H9 (cell line): ENCODE measurements around the gene CLIC6. TPM values are rescaled to one million over a fixed set of nuclear protein-coding genes. Genes with fewer than 3 reads are reported as not detected.
A peak's percentile ranks its signal among the peaks of the same experiment; 100 is the strongest.

Experiments used
- DNase-seq: peaks from one replicate; pipeline ENCODE4 v3.0.0-alpha.2; 2017
- H2AFZ ChIP-seq: one replicate; pipeline ENCODE4 v1.6.1; 2013; ENCODE audit warnings: mild to moderate bottlenecking, low read length, control low read depth, moderate library complexity
- H2AK5ac ChIP-seq: 2 replicates; pipeline ENCODE4 v1.6.1; 2013; ENCODE audit warnings: low read length, control low read depth, mixed read lengths; ENCODE audit not compliant: insufficient read length
- H2BK120ac ChIP-seq: one replicate; pipeline ENCODE4 v1.6.1; 2013; ENCODE audit warnings: low read depth, mild to moderate bottlenecking, low read length, control low read depth, inconsistent platforms; ENCODE audit not compliant: poor library complexity, severe bottlenecking
- H2BK12ac ChIP-seq: 2 replicates; pipeline ENCODE4 v1.6.1; 2013; ENCODE audit warnings: low read length, control low read depth, mixed read lengths, low read depth; ENCODE audit not compliant: insufficient read length
- H2BK15ac ChIP-seq: 2 replicates; pipeline ENCODE4 v1.6.1; 2013; ENCODE audit warnings: low read depth, low read length, control low read depth
- H2BK20ac ChIP-seq: one replicate; pipeline ENCODE4 v1.6.1; 2013; ENCODE audit warnings: low read depth, mild to moderate bottlenecking, low read length, control low read depth, inconsistent platforms; ENCODE audit not compliant: poor library complexity, severe bottlenecking
- H2BK5ac ChIP-seq: 2 replicates; pipeline ENCODE4 v1.6.1; 2013; ENCODE audit warnings: low read length, control low read depth, mixed read lengths; ENCODE audit not compliant: insufficient read length
- H3K14ac ChIP-seq: 2 replicates; pipeline ENCODE4 v1.6.1; 2013; ENCODE audit warnings: low read length, control low read depth; ENCODE audit not compliant: insufficient read depth
- H3K18ac ChIP-seq: 2 replicates; pipeline ENCODE4 v1.6.1; 2013; ENCODE audit warnings: low read depth, mild to moderate bottlenecking, mixed read lengths, low read length, control low read depth; ENCODE audit not compliant: insufficient read length
- H3K23ac ChIP-seq: 2 replicates; pipeline ENCODE4 v1.6.1; 2013; ENCODE audit warnings: low read length, control low read depth, mixed read lengths, low read depth; ENCODE audit not compliant: insufficient read length
- H3K23me2 ChIP-seq: 2 replicates; pipeline ENCODE4 v1.6.1; 2013; ENCODE audit warnings: low read depth, mild to moderate bottlenecking, mixed read lengths, low read length, control low read depth; ENCODE audit not compliant: insufficient read length, poor library complexity, severe bottlenecking
- H3K27ac ChIP-seq: 2 replicates; pipeline ENCODE4 v1.5.1; 2013; ENCODE audit warnings: low read length, control low read depth, mixed read lengths, low read depth; ENCODE audit not compliant: insufficient read length
- H3K27me3 ChIP-seq: 2 replicates; pipeline ENCODE4 v1.6.1; 2013; ENCODE audit warnings: low read length, control low read depth, inconsistent platforms; ENCODE audit not compliant: insufficient read depth
- H3K4ac ChIP-seq: 2 replicates; pipeline ENCODE4 v1.6.1; 2013; ENCODE audit warnings: low read depth, mild to moderate bottlenecking, control low read depth, inconsistent platforms, low read length, moderate library complexity
- H3K4me1 ChIP-seq: 2 replicates; pipeline ENCODE4 v1.6.1; 2013; ENCODE audit warnings: low read length, control low read depth, inconsistent platforms; ENCODE audit not compliant: insufficient read depth
- H3K4me2 ChIP-seq: 2 replicates; pipeline ENCODE4 v1.6.1; 2013; ENCODE audit warnings: low read length, control low read depth, mixed read lengths; ENCODE audit not compliant: insufficient read length, insufficient read depth
- H3K56ac ChIP-seq: 2 replicates; pipeline ENCODE4 v1.6.1; 2013; ENCODE audit warnings: low read depth, mild to moderate bottlenecking, mixed read lengths, low read length, control low read depth; ENCODE audit not compliant: insufficient read length
- H3K79me1 ChIP-seq: 2 replicates; pipeline ENCODE4 v1.6.1; 2013; ENCODE audit warnings: low read depth, mild to moderate bottlenecking, moderate library complexity, low read length, control low read depth, inconsistent platforms; ENCODE audit not compliant: insufficient read depth, poor library complexity, severe bottlenecking
- H3K79me2 ChIP-seq: 2 replicates; pipeline ENCODE4 v1.6.1; 2013; ENCODE audit warnings: low read length, control low read depth, inconsistent platforms; ENCODE audit not compliant: insufficient read depth
- H3K9ac ChIP-seq: 2 replicates; pipeline ENCODE4 v1.6.1; 2013; ENCODE audit warnings: low read length, control low read depth, mixed read lengths; ENCODE audit not compliant: insufficient read length; ENCODE audit errors: extremely low read depth
- H3K9me3 ChIP-seq: one replicate; pipeline ENCODE4 v1.6.1; 2013; ENCODE audit warnings: low read depth, low read length, inconsistent platforms; ENCODE audit not compliant: control insufficient read depth
- H3T11ph ChIP-seq: one replicate; pipeline ENCODE4 v1.6.1; 2013; ENCODE audit warnings: mild to moderate bottlenecking, low read length, control low read depth, inconsistent platforms
- H4K20me1 ChIP-seq: one replicate; pipeline ENCODE4 v1.6.1; 2013; ENCODE audit not compliant: control insufficient read depth, insufficient read length, insufficient read depth
- H4K5ac ChIP-seq: 2 replicates; pipeline ENCODE4 v1.6.1; 2013; ENCODE audit warnings: low read depth, mild to moderate bottlenecking, mixed read lengths, low read length, control low read depth; ENCODE audit not compliant: insufficient read length
- H4K8ac ChIP-seq: replicated peaks from 2 replicates; pipeline ENCODE4 v1.6.1; 2013; ENCODE audit warnings: low read length, control low read depth, mixed read lengths, low read depth; ENCODE audit not compliant: insufficient read length
- H4K91ac ChIP-seq: 2 replicates; pipeline ENCODE4 v1.6.1; 2013; ENCODE audit warnings: low read depth, mild to moderate bottlenecking, moderate library complexity, mixed read lengths, low read length, control low read depth; ENCODE audit not compliant: insufficient read length
- H3K27ac Mint-ChIP-seq, 3 experiments: 2 replicates in 2 of 3; 3 replicates in 1 of 3; pipeline ENCODE4 v1.8.0; 2020 to 2021; ENCODE audit warnings: mixed read lengths in 3 of 3, mild to moderate bottlenecking in 1 of 3, moderate library complexity in 1 of 3
- H3K27me3 Mint-ChIP-seq: 2 replicates; pipeline ENCODE4 v1.8.0; 2021; ENCODE audit warnings: low read depth, mild to moderate bottlenecking, moderate library complexity, mixed read lengths
- H3K36me3 Mint-ChIP-seq, 3 experiments: 2 replicates in 2 of 3; 3 replicates in 1 of 3; pipeline ENCODE4 v1.8.0; 2020 to 2021; ENCODE audit warnings: low read depth in 3 of 3, mixed read lengths in 3 of 3; ENCODE audit not compliant: insufficient read depth in 1 of 3
- H3K4me1 Mint-ChIP-seq, 2 experiments: 2 replicates each; pipeline ENCODE4 v1.8.0; 2020; ENCODE audit warnings: mixed read lengths in 2 of 2
- H3K4me3 Mint-ChIP-seq, 2 experiments: 2 replicates in 1 of 2; 3 replicates in 1 of 2; pipeline ENCODE4 v1.8.0; 2020 to 2021; ENCODE audit warnings: mild to moderate bottlenecking in 2 of 2, mixed read lengths in 2 of 2, moderate library complexity in 1 of 2
- H3K9me3 Mint-ChIP-seq, 2 experiments: 2 replicates in 1 of 2; 3 replicates in 1 of 2; pipeline ENCODE4 v1.8.0; 2020; ENCODE audit warnings: mild to moderate bottlenecking in 2 of 2, mixed read lengths in 2 of 2, moderate library complexity in 1 of 2
- CTCF ChIP-seq: fragments of 200-600 bp; sonication (generic); conservative IDR thresholded peaks from 3 replicates; pipeline ENCODE4 v1.8.0; 2021; ENCODE audit warnings: antibody characterized with exemption, mild to moderate bottlenecking
- whole genome bisulfite sequencing: extraction: QIAGEN DNeasy Blood & Tissue Kit; methylation state at CpG from one replicate; pipeline ENCODE4 v1.1.7; 2013; ENCODE audit warnings: missing lambda C conversion rate, low lambda C conversion rate, mixed read lengths; ENCODE audit not compliant: insufficient read length; ENCODE audit errors: extremely low coverage; 5-methylcytosine and 5-hydroxymethylcytosine counted together
- total RNA-seq: library from RNA; stranded (reverse); gene quantifications from 2 replicates; pipeline ENCODE4 v1.2.1, GENCODE V29; 2021

The CLIC6 gene
- total RNA-seq, 1 experiment from 2014 or later = 1.3 TPM

DNA sequence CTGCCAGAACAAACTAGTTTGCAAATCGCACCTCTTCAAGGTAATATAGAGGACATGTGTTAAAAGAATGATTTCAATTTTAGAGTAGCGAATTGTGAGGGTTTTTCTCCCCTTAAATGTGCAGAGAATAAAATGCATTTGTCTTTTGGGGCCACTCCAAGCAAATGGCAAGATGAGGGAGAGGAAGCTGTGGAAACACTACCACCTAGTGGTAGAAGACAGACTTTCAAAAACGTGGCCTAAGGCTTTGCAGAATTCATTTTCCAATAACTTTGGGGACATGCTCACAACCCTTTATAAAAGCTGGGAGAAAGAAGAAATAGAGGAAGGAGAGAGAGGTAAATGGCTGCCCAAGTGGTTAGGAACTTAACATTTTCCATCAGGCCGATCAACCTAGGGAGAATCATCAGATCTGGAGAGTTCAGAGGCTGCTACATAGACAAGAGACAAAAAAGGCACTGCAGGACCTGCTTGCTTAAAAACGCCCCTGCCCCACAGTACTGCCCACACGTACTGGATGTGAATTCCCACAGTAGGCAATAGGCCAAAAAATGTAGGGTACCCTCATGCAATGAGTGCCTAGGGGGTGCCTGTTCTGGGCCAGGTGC lies 38.2 kb upstream of the CLIC6 start:
- H4K8ac ChIP-seq = no peak overlapping the region
- H3K9ac ChIP-seq = no peak overlapping the region
- Mint-ChIP-seq H3K9me3 (no peaks in the 10 kb centered on the region; a peak in 1 of 5 replicates), H3K36me3 (no peaks in the 10 kb centered on the region), H3K4me3 (no peak overlapping the region), H3K27ac (no peak overlapping the region), H3K27me3 (peaks cover 18% of the 10 kb centered on the region), H3K4me1 (no peaks in the 10 kb centered on the region)
- H2BK12ac ChIP-seq = no peak overlapping the region
- H3K79me2 ChIP-seq = no peaks in the 10 kb centered on the region
- no peaks in the 10 kb centered on the region for H3K27me3 ChIP-seq
- no peak overlapping the region for H2AK5ac ChIP-seq
- no peaks in the 10 kb centered on the region for H4K20me1 ChIP-seq
- no peak overlapping the region for H3K4me2 ChIP-seq
- no peak overlapping the region for H2AFZ ChIP-seq
- H3K27ac ChIP-seq = no peak overlapping the region
- no peaks in the 10 kb centered on the region for H3K4me1 ChIP-seq
- no peak overlapping the region for H2BK15ac ChIP-seq
- H3K4ac ChIP-seq = no peak overlapping the region
- H3T11ph ChIP-seq = no peak overlapping the region
- no peak overlapping the region for H3K14ac ChIP-seq
- no peak overlapping the region for H2BK120ac ChIP-seq
- WGBS = no CpG with 5 or more reads among the region's 6 CpGs
- H2BK5ac ChIP-seq = no peak overlapping the region
- no peak overlapping the region for H3K23ac ChIP-seq
- H2BK20ac ChIP-seq = no peak overlapping the region
- no peak for DNase-seq
- no peak overlapping the region for H4K5ac ChIP-seq
- peak; percentile 83 for TF ChIP-seq CTCF
- H3K56ac ChIP-seq = no peak overlapping the region
- H3K79me1 ChIP-seq = no peaks in the 10 kb centered on the region
- no peaks in the 10 kb centered on the region for H3K9me3 ChIP-seq
- H3K23me2 ChIP-seq = no peaks in the 10 kb centered on the region
- H3K18ac ChIP-seq = no peak overlapping the region
- H4K91ac ChIP-seq = no peak overlapping the region
